ENCODE data around the gene DRGX.

DRGX gene

GRCh38 chr10:49407552-49408137 lies 11.8 kb upstream of the DRGX start:
- DNase-seq = no peak

- no peak for DNase-seq
These were observed 11.3 kb upstream of the DRGX start for GRCh38 chr10:49407151-49407550.

- no peak for DNase-seq
These were observed 8.5 kb upstream of the DRGX start for GRCh38 chr10:49404321-49404878.

GRCh38 chr10:49403363-49403762 lies 7.5 kb upstream of the DRGX start:
- no peak for DNase-seq

- no peak for DNase-seq
These were observed 4.5 kb upstream of the DRGX start for GRCh38 chr10:49400365-49400764.

GRCh38 chr10:49398986-49399385 lies 3.1 kb upstream of the DRGX start:
- no peak for DNase-seq

GRCh38 chr10:49398000-49398861 lies 2.3 kb upstream of the DRGX start:
- no peak for DNase-seq

GRCh38 chr10:49397036-49397999 lies 1.4 kb upstream of the DRGX start:
- no peak for DNase-seq

GRCh38 chr10:49396666-49396999 lies 744 bp upstream of the DRGX start:
- DNase-seq = no peak

- DNase-seq = no peak
These were observed 752 bp downstream of the DRGX start for GRCh38 chr10:49394933-49395740.

GRCh38 chr10:49393757-49394156 lies 2.1 kb downstream of the DRGX start:
- DNase-seq = no peak

GRCh38 chr10:49393301-49393700 lies 2.6 kb downstream of the DRGX start:
- no peak for DNase-seq

GRCh38 chr10:49389361-49389933 lies 6.4 kb downstream of the DRGX start:
- DNase-seq = no peak

GRCh38 chr10:49388161-49388560 lies 7.7 kb downstream of the DRGX start:
- DNase-seq = no peak

GRCh38 chr10:49387071-49387470 lies 8.8 kb downstream of the DRGX start:
- DNase-seq = no peak

GRCh38 chr10:49385939-49386922 lies 9.7 kb downstream of the DRGX start:
- DNase-seq = no peak

- DNase-seq = no peak
These were observed 11.5 kb downstream of the DRGX start for GRCh38 chr10:49384268-49384953.

- DNase-seq = no peak
These were observed 12.0 kb downstream of the DRGX start for GRCh38 chr10:49383853-49384252.

- DNase-seq = no peak
These were observed 13.1 kb downstream of the DRGX start for GRCh38 chr10:49382826-49383225.

GRCh38 chr10:49382226-49382625 lies 13.7 kb downstream of the DRGX start:
- no peak for DNase-seq

All from NCI-H187 treated with DMSO at 0.1 percent for 48 hours (cell line).